HCT116 (cell line): Measurements from ENCODE around the gene SPARCL1. TPM values are rescaled to one million over a fixed set of nuclear protein-coding genes. Genes with fewer than 3 reads are reported as not detected.

Experiments
- ATAC-seq: fragments of 200-7000 bp; cut with Tn5 transposase; 2 replicates; pipeline ENCODE4 v1.9.1; 2020; ENCODE audit warnings: mild to moderate bottlenecking, moderate library complexity
- BruUV-seq: library from RNA; stranded (reverse); fragments of 400-500 nt; replicated peaks from 2 replicates; lab custom pipeline; 2021; lab: Mats Ljungman, UMichigan
- CTCF ChIA-PET: fragments of 300-600 bp; sonication (Branson Sonifier 250); formaldehyde crosslinking; loops from one replicate; lab custom pipeline; 2021; ENCODE audit warnings: antibody characterized with exemption; lab: Charles Lee
- POLR2A ChIA-PET: fragments of 300-600, 350-600 bp; sonication (Branson Sonifier 250); formaldehyde crosslinking; loops from one replicate; lab custom pipeline; 2021; ENCODE audit warnings: antibody characterized with exemption; lab: Charles Lee
- RAD21 ChIA-PET, 2 experiments: fragments of 300-600 bp; sonication (Branson Sonifier 250); formaldehyde crosslinking; loops; one replicate each; lab custom pipeline; 2023; ENCODE audit warnings: low total read pairs in 2 of 2; ENCODE audit not compliant: uncharacterized antibody in 2 of 2, unreplicated experiment in 2 of 2, low non-redundant PET in 1 of 2; lab: Charles Lee
- DNase-seq: peaks from one replicate; pipeline ENCODE4 v3.0.0-alpha.2; 2010; ENCODE audit warnings: low read depth, low spot score
- H2AFZ ChIP-seq: fragments of 200-600 bp; shearing (Covaris generic), sonication (generic); 2 replicates; pipeline ENCODE4 v1.6.1; 2017; ENCODE audit warnings: low read depth, mixed run types, mixed read lengths, antibody characterized with exemption, low read length; ENCODE audit not compliant: poor library complexity, severe bottlenecking
- H3K27ac ChIP-seq: 2 replicates; pipeline ENCODE4 v1.5.1; 2012; ENCODE audit warnings: low read depth, low read length
- H3K27me3 ChIP-seq: fragments of 200-600 bp; sonication (generic); 2 replicates; pipeline ENCODE4 v1.6.1; 2016; ENCODE audit warnings: mixed run types, low read length, mixed read lengths; ENCODE audit not compliant: insufficient read depth
- H3K36me3 ChIP-seq, 2 experiments: fragments of 200-500 bp in 1 of 2; fragments of 200-600 bp in 1 of 2; sonication (Bioruptor generic) in 1 of 2; sonication (generic) in 1 of 2; 2 replicates each; pipeline versions ENCODE4 v1.5.1 to v1.6.1; 2014 to 2016; ENCODE audit warnings: low read length in 2 of 2, inconsistent platforms in 1 of 2, mixed read lengths in 1 of 2, mixed run types in 1 of 2; ENCODE audit not compliant: insufficient read depth in 2 of 2, control insufficient read depth in 1 of 2
- H3K4me1 ChIP-seq, 2 experiments: fragments of 200-600 bp in 1 of 2; sonication (generic) in 1 of 2; 2 replicates each; pipeline versions ENCODE4 v1.5.1 to v1.6.1; 2012 to 2017; ENCODE audit warnings: low read length in 2 of 2, inconsistent platforms in 1 of 2, mild to moderate bottlenecking in 1 of 2, mixed read lengths in 1 of 2, mixed run types in 1 of 2, moderate library complexity in 1 of 2; ENCODE audit not compliant: insufficient read depth in 2 of 2, control insufficient read depth in 1 of 2
- H3K4me2 ChIP-seq: fragments of 200-600 bp; sonication (generic); 2 replicates; pipeline ENCODE4 v1.6.1; 2017; ENCODE audit warnings: mixed run types, low read length, mixed read lengths
- H3K4me3 ChIP-seq, 2 experiments: fragments of 200-600 bp in 1 of 2; sonication (generic) in 1 of 2; replicated peaks in 1 of 2; 2 replicates each; pipeline ENCODE4 v1.5.1; 2011 to 2016; ENCODE audit warnings: low read length in 2 of 2, control low read depth in 1 of 2, low read depth in 1 of 2, mild to moderate bottlenecking in 1 of 2, mixed read lengths in 1 of 2, mixed run types in 1 of 2
- H3K79me2 ChIP-seq: fragments of 200-600 bp; sonication (generic); 2 replicates; pipeline ENCODE4 v1.6.1; 2017; ENCODE audit warnings: mild to moderate bottlenecking, mixed run types, low read length, moderate library complexity, mixed read lengths; ENCODE audit not compliant: insufficient read depth
- H3K9ac ChIP-seq: fragments of 200-600 bp; sonication (generic); 2 replicates; pipeline ENCODE4 v1.6.1; 2016; ENCODE audit warnings: low read length, mixed read lengths
- H3K9me2 ChIP-seq: fragments of 200-600 bp; sonication (generic), shearing (Covaris generic); 2 replicates; pipeline ENCODE4 v1.6.1; 2017; ENCODE audit warnings: mixed run types, mild to moderate bottlenecking, moderate library complexity; ENCODE audit not compliant: insufficient read depth
- H3K9me3 ChIP-seq, 2 experiments: fragments of 200-500 bp in 1 of 2; fragments of 200-600 bp in 1 of 2; sonication (Bioruptor generic) in 1 of 2; sonication (generic) in 1 of 2; 2 replicates each; pipeline ENCODE4 v1.6.1; 2014 to 2017; ENCODE audit warnings: low read length in 2 of 2, mixed read lengths in 2 of 2, inconsistent platforms in 1 of 2, low read depth in 1 of 2, mild to moderate bottlenecking in 1 of 2, mixed run types in 1 of 2, moderate library complexity in 1 of 2; ENCODE audit not compliant: control insufficient read depth in 1 of 2, insufficient read depth in 1 of 2
- H4K20me1 ChIP-seq: fragments of 200-600 bp; sonication (generic), shearing (Covaris generic); 2 replicates; pipeline ENCODE4 v1.6.1; 2017; ENCODE audit warnings: mixed run types, mild to moderate bottlenecking, moderate library complexity; ENCODE audit not compliant: insufficient read depth
- CBX3 ChIP-seq: IDR thresholded peaks from 2 replicates; pipeline ENCODE4 v1.6.1; 2012; ENCODE audit warnings: low read depth
- JUND ChIP-seq: IDR thresholded peaks from 2 replicates; pipeline ENCODE4 v1.6.1; 2012
- MAX ChIP-seq: IDR thresholded peaks from 2 replicates; pipeline ENCODE4 v1.6.1; 2012
- POLR2A ChIP-seq: IDR thresholded peaks from 2 replicates; pipeline ENCODE4 v1.7.0; 2011; ENCODE audit warnings: borderline replicate concordance; ENCODE audit not compliant: insufficient read depth, insufficient read length; ENCODE audit errors: extremely low read depth
- SRF ChIP-seq: IDR thresholded peaks from 2 replicates; pipeline ENCODE4 v1.6.1; 2012; ENCODE audit warnings: low read depth
- ZNF274 ChIP-seq: fragments of 200-500 bp; sonication (Bioruptor generic); IDR thresholded peaks from 2 replicates; pipeline ENCODE4 v1.6.1; 2014; ENCODE audit warnings: mild to moderate bottlenecking, low read depth, low read length, inconsistent platforms
- intact Hi-C: fragments of 100-400 bp; cut with micrococcal nuclease; formaldehyde crosslinking; loops from 2 replicates; pipeline ENCODE4 v1.10.0; 2022
- total RNA-seq: library from RNA; stranded (reverse); gene quantifications from one replicate; pipeline ENCODE4 v1.2.1, GENCODE V29; 2021; ENCODE audit not compliant: unreplicated experiment
- TF ChIP-seq, protein P1 (sequence below): IDR thresholded peaks from 2 replicates; pipeline ENCODE4 v1.6.1; 2011; ENCODE audit warnings: mild to moderate bottlenecking, low read length, moderate library complexity; ENCODE audit not compliant: insufficient replicate concordance; ENCODE audit errors: extremely low read depth
- TF ChIP-seq, protein P2 (sequence below), 3 experiments: fragments of 200-600 bp in 1 of 3; sonication (generic) in 1 of 3; IDR thresholded peaks in 2 of 3; conservative IDR thresholded peaks in 1 of 3; 2 replicates each; pipeline ENCODE4 v1.5.1; 2012 to 2017; ENCODE audit warnings: low read depth in 2 of 3, low read length in 2 of 3, antibody characterized with exemption in 1 of 3, borderline replicate concordance in 1 of 3, control low read depth in 1 of 3, mild to moderate bottlenecking in 1 of 3, mixed read lengths in 1 of 3, mixed run types in 1 of 3, moderate library complexity in 1 of 3; ENCODE audit not compliant: insufficient read depth in 1 of 3

SPARCL1 gene
- total RNA-seq, 1 experiment from 2014 or later, result 0.96 TPM

- no peak overlapping the region for H3K9ac ChIP-seq
- no peak overlapping the region for H3K4me3 ChIP-seq
- no peaks in the 10 kb centered on the region for H3K36me3 ChIP-seq
- TF ChIP-seq, protein P1, sequence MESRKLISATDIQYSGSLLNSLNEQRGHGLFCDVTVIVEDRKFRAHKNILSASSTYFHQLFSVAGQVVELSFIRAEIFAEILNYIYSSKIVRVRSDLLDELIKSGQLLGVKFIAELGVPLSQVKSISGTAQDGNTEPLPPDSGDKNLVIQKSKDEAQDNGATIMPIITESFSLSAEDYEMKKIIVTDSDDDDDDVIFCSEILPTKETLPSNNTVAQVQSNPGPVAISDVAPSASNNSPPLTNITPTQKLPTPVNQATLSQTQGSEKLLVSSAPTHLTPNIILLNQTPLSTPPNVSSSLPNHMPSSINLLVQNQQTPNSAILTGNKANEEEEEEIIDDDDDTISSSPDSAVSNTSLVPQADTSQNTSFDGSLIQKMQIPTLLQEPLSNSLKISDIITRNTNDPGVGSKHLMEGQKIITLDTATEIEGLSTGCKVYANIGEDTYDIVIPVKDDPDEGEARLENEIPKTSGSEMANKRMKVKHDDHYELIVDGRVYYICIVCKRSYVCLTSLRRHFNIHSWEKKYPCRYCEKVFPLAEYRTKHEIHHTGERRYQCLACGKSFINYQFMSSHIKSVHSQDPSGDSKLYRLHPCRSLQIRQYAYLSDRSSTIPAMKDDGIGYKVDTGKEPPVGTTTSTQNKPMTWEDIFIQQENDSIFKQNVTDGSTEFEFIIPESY, result no peak
- TF ChIP-seq, protein P2, sequence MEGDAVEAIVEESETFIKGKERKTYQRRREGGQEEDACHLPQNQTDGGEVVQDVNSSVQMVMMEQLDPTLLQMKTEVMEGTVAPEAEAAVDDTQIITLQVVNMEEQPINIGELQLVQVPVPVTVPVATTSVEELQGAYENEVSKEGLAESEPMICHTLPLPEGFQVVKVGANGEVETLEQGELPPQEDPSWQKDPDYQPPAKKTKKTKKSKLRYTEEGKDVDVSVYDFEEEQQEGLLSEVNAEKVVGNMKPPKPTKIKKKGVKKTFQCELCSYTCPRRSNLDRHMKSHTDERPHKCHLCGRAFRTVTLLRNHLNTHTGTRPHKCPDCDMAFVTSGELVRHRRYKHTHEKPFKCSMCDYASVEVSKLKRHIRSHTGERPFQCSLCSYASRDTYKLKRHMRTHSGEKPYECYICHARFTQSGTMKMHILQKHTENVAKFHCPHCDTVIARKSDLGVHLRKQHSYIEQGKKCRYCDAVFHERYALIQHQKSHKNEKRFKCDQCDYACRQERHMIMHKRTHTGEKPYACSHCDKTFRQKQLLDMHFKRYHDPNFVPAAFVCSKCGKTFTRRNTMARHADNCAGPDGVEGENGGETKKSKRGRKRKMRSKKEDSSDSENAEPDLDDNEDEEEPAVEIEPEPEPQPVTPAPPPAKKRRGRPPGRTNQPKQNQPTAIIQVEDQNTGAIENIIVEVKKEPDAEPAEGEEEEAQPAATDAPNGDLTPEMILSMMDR (IDR thresholded peaks at IDR 0.05 in 2 of 3, conservative IDR thresholded peaks at IDR 0.05 in 1 of 3; ENCODE audit: borderline replicate concordance in 1 of 3, insufficient read depth in 1 of 3, low read depth in 2 of 3, low read length in 2 of 3), result no peak
- TF ChIP-seq CBX3 (peak; percentile 73; the same call in 1 of the 2 replicates), ZNF274 (no peak), POLR2A (no peak), SRF (no peak), MAX (no peak), JUND (no peak)
- ChIA-PET CTCF (no interaction called here), RAD21 (no interaction called here), POLR2A (no interaction called here)
- no peak for ATAC-seq
- H3K4me2 ChIP-seq, result no peak overlapping the region
- H2AFZ ChIP-seq, result no peak overlapping the region
- H3K9me2 ChIP-seq, result no peaks in the 10 kb centered on the region
- no peaks in the 10 kb centered on the region for H3K9me3 ChIP-seq
- no TSS peak for BruUV-seq
- H3K27me3 ChIP-seq, result no peaks in the 10 kb centered on the region
- intact Hi-C loops, result no loop called here
- H4K20me1 ChIP-seq, result no peaks in the 10 kb centered on the region
- H3K79me2 ChIP-seq, result no peaks in the 10 kb centered on the region
- peaks cover 20% of the 10 kb centered on the region in 2 experiments for H3K4me1 ChIP-seq
- no peak for DNase-seq
- no peak overlapping the region for H3K27ac ChIP-seq
These were observed 4.7 kb downstream of the SPARCL1 start for GRCh38 chr4:87524456-87524855.
